Measurements from ENCODE around the gene ATXN7L3.
"Not testable (repeated sequence)": the region's sequence is repeated elsewhere in the genome, so short reads cannot be mapped to it uniquely, and the experiment has no call there.

The ATXN7L3 gene

DNA sequence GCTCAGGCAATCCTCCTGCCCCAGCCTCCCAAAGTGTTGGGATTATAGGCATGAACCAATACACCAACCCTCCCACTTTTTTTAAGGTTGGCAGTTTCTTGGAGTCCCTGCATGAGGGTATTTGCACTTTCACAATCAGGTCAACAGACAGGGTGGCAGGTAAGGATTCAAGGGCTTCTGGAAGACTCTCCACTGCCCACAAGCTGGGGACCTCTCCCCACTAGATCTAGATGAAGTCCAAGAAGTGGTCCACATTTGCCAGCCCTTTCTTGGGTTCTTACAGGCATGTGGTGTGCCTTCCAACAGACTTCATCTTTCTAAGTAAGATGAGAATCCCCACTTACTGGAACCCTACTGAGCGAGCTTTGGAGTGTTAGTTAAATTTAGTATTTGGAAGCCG is 25.3 kb downstream of the ATXN7L3 start:
- no peak for DNase-seq (ENCODE audit: low read depth)

DNA sequence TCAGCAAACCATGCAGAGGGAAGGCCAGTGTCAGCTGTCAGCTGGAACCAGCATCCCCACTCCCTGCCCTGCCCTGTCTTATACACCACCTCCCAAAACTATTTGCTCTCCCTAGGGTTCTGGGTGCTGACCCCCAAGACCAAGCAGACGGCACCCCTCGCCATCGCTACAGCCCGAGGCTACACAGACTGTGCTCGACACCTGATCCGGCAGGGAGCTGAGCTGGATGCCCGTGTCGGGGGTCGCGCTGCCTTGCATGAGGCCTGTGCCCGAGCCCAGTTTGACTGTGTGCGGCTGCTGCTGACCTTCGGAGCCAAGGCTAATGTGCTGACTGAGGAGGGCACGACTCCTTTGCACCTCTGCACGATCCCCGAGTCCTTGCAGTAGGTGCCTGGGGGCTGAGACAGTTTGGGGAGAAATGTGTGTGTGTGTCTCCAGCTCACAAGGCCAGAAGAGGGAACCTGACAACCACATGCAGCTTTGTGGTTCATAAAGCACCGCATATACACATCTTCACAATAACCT is 27.7 kb downstream of the ATXN7L3 start:
- DNase-seq (ENCODE audit: low read depth): no peak

DNA sequence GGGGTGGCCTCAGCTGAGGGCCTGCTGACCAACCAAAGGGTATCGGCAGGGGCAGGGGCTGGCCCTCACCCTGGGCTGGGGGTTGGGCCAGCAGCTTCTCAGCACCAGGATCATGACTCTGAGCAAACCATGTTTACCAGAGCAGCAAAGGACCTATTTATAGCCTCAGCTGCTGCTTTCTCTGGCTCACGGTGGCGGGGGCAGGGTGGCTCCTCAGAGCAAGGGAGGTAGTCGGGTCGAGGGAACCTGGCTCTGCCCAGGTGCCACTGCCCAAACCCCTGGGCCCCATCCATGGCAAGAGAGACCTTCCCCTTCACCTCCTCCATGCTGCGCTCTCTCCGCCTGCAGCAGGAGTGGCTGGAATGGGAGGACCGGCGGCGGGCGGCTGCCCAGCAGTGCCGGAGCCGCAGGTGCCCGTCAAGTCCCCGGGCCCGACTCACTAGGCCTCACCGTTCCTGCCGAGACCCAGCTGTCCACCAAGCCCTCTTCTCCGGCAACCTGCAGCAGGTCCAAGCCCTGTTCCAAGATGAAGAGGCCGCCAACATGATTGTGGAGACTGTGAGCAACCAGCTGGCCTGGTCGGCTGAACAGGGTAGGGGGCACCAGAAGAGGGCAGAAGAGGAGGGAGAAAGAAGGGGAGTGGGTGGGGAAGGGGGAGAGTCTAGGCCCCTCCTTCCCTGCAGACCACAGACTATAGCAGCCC is 29.0 kb downstream of the ATXN7L3 start, which contains the start of gene ASB16:
Gene ASB16 (plus strand): TSS at position 206 of the 703 bp plus-strand sequence. CDS start 86 bp downstream, at position 292.
- no peak for DNase-seq (ENCODE audit: low read depth)

DNA sequence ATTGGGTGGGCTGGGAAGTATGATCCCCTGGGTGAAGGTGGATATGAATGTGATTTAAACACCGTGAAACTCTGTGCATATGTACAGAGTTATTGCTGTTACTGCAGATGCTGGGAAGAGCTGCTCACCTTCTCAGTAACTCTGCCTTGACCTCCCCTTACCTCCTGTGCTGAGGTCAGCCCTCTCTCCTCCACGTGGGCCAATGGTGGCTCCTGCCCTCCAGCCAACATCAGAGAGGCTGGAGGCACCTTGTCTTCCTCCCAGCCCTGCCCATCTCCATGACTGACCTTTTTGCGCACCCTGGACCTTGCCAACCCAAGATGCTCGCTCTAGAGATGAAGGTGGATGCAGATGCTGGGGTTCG is 29.6 kb downstream of the ATXN7L3 start:
- no peak for DNase-seq (ENCODE audit: low read depth)

DNA sequence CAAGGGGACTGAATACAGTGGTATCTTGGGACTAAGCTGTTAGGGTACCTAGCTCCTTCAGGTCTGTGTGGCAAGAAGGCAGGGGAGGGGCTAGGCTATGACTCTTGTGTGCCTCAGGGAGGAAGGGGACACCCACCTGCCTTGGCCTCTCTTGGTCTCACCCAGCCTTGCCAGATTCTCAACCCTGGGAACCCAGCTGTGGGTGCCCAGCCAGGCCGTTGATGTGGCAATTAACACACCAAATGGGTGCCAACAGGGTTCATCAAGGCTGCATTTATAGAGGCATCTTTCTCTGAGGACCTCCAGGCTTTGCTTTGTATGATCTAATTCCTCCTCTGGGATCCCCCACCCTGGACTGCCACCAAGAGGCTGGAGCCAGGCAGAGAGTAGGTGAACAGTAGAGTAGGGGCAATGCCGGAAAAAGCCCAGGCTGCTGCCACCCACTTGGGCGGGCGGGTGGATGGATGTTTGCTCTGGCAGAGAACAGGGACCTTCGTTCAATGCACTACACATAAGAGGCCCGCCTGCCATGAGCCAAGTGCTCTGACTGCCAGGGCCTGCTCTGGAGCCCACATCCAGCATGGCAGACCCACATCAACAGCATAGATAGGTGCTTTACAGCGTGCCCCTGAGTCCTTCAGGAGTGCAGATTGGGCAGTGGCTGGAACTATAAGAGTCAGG is 32.4 kb downstream of the ATXN7L3 start:
- DNase-seq (ENCODE audit: low read depth): no peak

DNA sequence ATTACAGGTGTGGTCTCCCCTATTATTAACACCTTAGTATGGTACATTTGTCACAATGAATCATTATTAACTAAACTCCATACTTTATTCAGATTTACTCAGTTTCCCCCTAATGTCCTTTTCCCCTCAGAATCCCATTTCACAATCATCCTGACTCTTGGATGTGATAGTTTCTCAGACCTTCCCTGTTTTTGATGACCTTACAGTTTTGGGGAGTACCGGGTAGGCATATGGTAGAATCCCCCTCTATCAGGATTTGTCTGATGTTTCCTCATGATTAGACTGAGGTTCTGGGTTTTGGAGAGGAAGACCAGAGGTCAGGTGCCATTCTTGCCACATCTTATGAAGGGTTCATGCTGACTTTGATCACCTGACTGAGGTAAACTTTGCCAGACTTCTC is 35.2 kb downstream of the ATXN7L3 start:
- DNase-seq (ENCODE audit: low read depth): no peak

DNA sequence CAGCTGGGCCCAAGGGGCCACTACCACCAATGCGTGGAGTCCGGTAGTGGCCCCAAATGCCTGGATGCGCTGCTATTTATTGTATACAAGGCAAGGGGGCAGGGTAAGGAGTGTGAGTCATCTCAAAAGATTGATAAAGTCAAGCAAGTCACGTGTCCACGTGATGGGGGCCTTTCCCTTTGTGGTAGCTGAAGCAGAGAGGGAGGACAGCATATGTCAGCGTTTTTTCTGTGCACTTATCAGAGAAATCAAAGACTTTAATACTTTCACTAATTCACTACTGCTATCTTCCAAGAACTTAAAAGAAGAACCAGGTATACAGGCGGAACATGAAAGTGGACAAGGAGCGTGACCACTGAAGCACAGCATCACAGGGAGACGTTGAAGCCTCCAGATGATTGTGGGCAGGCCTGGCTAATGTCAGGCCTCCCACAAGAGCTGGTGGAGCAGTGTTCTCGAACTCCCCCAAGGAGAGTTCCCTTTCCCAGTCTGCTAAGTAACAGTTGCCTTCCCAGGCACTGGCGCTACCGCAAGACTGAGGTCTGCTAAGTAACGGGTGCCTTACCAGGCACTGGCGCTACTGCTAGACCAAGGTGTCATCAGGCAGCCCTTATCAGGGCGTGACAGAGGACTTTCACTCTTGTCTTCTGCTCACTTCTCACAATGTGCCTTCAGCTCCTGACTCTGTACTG is 40.0 kb downstream of the ATXN7L3 start:
- DNase-seq (ENCODE audit: low read depth): no peak

DNA sequence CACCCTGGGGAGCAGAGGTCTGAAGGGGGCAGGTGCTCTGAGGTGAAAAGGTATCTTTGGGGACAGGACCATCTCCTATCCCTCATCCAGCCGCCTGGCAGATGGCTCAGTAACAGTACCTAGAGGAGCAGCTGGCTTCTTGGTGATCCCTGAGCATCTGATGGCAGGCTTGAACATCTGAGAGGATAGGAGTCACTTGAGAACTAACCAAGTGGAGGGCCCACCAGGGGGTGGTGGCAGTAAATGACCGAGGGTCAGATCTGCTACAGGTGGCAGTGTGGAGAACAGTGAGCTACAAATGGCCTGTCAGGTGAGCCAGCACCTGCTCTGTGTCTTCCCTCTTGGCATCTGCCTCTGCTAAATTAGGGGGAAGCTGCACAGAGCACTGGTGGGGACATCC is 44.2 kb downstream of the ATXN7L3 start:
- DNase-seq (ENCODE audit: low read depth): no peak

DNA sequence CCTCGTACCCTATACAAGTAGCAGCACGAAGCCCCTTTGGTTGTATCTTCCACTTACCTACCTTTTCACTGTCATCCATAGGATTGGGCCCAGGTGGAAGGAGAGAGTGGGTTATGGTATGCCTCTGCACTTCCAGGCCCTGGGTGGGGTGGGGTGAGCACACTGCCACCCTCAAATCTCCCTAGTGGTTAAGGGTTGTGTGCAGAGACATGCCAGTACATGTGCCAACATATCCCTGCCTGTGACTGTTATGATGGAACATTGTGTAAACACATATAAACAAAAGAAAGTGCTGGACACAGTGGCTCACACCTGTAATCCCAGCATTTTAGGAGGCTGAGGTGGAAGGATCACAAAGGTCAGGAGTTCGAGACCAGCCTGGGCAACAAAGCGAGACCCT is 46.8 kb downstream of the ATXN7L3 start:
- no peak for DNase-seq (ENCODE audit: low read depth)

DNA sequence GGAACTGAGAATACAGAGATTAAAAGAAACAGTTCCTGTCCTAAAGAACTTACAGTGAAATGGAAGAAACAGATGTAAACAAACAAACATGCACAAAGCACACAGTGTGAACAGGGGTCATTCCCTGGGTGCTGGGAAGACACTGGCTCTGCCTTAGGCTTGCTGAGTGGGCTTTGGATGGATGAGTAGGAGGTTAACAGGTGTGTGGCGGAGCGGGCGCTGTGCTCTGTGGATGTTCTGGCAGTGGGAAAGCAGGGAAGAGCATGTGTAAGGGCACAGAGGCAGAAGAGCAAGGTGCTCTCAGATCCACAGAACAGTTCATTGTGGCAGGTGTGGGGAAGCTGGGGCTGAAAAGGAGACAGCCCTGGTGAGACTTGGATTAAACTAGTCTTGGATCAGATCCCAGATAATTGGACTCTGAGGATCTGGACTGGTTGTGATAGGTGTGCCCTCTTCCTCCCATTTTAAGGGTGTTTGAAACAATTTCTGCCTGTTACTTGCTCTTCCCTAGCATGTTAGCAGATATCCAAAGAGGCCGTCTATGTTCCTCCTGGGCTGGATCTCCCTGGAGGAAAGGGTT is 49.8 kb downstream of the ATXN7L3 start:
- no peak for DNase-seq (ENCODE audit: low read depth)

DNA sequence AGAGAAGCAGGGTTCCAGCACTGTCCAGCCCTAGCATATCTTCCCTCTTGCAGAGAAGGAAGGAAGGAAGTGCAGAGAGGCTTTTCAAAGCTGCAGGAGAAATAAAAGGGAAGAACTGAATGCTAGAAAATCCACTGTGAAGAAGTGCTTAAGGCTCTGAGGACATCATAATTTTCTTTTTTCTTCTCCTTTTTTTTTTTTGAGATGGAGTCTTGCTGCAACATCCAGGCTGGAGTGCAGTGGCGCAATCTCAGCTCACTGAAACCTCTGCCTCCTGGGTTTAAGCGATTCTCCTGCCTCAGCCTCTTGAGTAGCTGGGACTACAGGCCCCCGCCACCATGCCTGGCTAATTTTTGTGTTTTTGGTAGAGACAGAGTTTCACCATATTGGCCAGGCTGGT is 50.6 kb downstream of the ATXN7L3 start:
- DNase-seq (ENCODE audit: low read depth): not testable (repeated sequence)

DNA sequence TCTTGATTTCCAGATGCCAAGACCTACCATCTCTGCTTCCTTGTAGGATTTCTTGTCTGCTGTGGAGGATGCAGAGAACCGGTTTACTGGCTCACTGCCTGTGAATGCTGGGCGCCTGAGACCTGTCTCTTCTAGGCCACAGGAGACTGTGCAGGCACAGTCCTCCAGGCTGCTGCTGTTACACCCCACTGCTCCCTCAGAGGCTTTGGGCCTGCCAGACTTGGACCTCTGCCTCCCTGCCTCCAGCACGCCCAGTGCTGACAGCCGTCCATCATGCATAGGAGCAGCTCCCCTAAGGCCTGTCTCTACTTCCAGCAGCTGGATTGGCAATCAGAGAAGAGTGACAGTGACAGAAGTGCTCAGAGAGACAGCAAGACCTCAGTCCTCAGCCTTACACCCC is 51.9 kb downstream of the ATXN7L3 start:
- DNase-seq (ENCODE audit: low read depth): no peak

DNA sequence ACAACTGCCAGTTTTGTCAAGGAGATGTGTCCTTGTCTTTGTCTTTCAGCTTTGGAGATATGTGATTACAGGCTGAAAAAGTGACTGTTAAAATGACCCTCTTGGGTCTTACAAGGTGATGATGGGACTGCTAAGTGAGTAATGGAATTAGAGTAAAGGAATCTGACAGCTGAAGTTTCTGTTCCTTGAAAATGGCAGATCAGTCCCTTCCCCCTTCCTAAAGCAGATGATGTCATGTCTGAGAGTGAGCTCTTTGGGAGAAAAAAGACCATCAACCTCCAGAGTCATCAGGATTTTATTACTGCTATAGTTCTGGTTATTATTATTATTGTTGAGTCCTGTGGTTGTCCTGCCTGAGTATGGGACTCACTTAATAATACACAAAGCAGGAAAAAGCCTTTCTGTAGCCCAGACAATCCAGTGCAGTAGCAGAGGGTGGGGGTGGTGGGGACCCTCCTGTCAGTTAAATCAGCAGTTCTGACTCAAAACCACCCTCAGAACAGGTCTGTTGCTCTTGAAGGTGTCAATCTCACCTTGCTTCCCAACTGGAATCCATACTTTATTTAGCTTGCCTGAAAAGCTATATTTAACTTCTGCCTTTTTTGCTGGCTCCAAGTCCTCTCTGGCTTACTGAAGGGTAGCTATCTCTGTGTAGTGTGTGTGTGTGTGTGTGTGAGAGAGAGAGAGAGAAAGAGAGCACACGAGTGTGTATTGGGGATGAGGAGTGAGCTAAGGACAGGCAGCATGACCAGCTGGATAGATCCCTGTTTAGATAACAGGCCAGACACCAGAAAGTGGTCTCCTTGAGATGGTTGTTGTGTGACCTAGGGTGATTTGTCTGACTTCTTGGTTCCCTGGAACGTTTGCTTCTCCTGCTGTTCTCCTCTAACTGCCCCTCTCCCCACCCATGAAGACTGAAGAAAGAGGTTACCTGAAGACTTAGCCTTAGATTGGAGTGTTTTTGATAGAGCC is 53.0 kb downstream of the ATXN7L3 start:
- no peak for DNase-seq (ENCODE audit: low read depth)

DNA sequence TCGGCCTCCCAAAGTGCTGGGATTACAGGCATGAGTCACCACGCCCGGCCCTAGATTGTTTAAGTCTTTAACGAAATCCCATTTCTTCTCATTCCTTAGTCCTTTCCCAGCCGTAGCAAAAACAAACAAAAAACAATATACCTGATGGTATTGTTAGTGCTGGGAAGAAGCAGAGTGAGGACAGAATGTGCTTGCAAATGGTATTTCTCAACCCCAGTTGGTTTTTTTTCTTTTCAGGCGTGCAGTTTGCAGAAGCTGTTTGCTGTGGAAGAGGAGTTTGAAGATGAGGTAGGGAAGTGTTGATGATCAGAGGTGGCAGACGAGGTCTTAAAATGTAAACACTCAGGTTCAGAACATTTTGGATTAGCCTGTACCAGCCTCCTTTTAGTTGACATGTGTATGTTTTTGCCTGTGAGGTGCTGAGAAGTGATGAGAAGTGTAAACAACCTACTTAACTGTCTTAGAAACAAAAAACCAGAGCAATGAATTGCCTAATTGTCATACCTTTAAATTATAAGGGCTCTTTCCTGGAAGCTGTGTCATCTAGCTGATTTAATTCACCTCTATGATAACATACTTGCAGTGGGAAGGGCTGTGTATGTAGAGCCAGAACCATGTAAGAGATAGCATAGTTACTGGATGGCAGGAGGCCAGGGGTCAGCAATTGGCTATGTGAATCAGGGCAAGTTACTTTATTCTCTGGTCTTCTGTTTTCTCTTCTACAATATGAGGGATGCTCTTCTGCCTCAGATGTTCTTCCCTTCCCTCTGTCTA is 54.5 kb downstream of the ATXN7L3 start:
- DNase-seq (ENCODE audit: low read depth): no peak

DNA sequence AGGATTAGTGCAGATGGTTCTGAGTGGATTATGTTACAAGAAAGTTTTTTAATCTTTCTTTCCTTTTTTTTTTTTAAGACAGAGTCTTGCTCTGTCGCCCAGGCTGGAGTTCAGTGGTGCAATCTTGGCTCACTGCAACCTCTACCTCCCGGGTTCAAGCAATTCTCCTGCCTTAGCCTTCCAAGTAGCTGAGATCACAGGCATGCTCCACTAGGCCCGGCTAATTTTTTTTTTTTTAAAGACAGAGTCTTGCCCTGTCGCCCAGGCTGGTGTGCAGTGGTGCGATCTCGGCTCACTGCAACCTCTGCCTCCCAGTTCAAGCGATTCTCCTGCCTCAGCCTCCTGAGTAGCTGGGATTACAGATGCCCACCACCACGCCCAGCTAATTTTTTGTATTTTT is 55.8 kb downstream of the ATXN7L3 start:
- DNase-seq (ENCODE audit: low read depth): not testable (repeated sequence)
